Lung microvascular endothelial cell (primary cell): ENCODE results near the gene DOCK7. TPM values are rescaled to one million over a fixed set of nuclear protein-coding genes. Genes with fewer than 3 reads are reported as not detected.

ENCODE experiments used
- DNase-seq, 2 donors: peaks; one replicate each; pipeline versions ENCODE4 v3.0.0 to v3.0.0-alpha.2; 2010; ENCODE audit warnings: low read depth in 2 of 2
- total RNA-seq: library from RNA; depleted of rRNA; stranded (reverse); fragments of >200 nt; gene quantifications from 2 replicates; pipeline ENCODE4 v1.2.1, GENCODE V29; 2014

Gene DOCK7
- total RNA-seq, 1 donor from 2014 or later, result 21.0 TPM

GRCh38 chr1:62417351-62417999 lies 270.7 kb downstream of the DOCK7 start:
- no peak for DNase-seq

DNA sequence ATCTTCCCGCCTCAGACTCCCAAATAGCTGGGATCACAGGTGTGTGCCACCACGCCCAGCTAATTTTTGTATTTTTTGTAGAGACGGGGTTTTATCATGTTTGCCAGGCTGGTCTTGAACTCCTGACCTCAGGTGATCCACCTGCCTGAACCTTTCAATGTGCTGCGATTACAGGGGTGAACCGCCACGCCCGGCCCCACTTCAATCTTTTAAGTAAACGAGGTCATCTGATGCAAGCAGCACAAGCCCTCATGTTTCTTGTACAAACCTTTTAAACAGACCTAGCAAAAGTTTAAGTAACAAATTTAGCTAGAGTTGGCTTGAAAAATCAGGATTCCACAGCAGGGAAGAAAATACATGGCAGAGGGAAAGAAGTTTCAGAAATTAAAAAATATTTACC lies 272.5 kb downstream of the DOCK7 start:
- no peak for DNase-seq

- peak; percentile 45 to 68 for DNase-seq
Measured at GRCh38 chr1:62407398-62408009, 280.7 kb downstream of the DOCK7 start.

- DNase-seq, result no peak
Measured at GRCh38 chr1:62406576-62406975, 281.6 kb downstream of the DOCK7 start.

DNA sequence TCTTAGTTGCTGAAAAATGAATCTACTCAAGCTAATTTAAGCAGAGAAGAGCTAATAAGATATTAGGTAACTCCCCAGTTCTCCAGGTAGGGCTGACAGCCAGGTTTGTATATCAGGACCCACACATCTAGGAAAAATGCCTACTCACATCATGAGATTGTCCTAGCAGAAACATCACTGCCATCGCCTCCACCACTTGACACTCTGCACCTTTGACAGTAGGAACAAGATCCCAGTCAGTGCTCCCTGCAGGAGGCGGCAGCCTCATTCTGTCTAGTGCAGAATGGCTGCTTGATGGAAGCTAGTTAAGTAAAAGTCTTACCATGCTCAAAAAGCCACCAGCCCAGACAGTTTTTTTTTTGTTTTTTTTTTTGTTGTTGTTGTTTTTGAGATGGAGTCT lies 282.9 kb downstream of the DOCK7 start:
- DNase-seq, result no peak

Other genes with a start within 250 kb of the DOCK7 start
- gene ANGPTL3, start 90.9 kb downstream of the DOCK7 start, total RNA-seq, result not detected in 2 replicates
- gene ATG4C, start 95.7 kb upstream of the DOCK7 start, total RNA-seq, result 3.5 and 3.6 TPM in 2 replicates